GM12891 (cell line): Measurements from ENCODE around the gene ALPG.

Source experiments
- POLR2A ChIP-seq: IDR thresholded peaks from 2 replicates; pipeline ENCODE4 v1.6.1; 2011; ENCODE audit warnings: low read depth, low read length, control low read depth
- POLR2AphosphoS5 ChIP-seq: IDR thresholded peaks from 2 replicates; pipeline ENCODE4 v1.6.1; 2011; ENCODE audit warnings: low read depth, low read length, control low read depth
- POU2F2 ChIP-seq: IDR thresholded peaks from 2 replicates; pipeline ENCODE4 v1.6.1; 2011; ENCODE audit warnings: low read depth, mild to moderate bottlenecking, control low read depth, low read length, moderate library complexity
- SPI1 ChIP-seq: IDR thresholded peaks from 2 replicates; pipeline ENCODE4 v1.6.1; 2011; ENCODE audit warnings: low read depth, low read length, control low read depth
- TAF1 ChIP-seq: IDR thresholded peaks from 2 replicates; pipeline ENCODE4 v1.6.1; 2011; ENCODE audit warnings: low read depth, low read length, control low read depth

DNA sequence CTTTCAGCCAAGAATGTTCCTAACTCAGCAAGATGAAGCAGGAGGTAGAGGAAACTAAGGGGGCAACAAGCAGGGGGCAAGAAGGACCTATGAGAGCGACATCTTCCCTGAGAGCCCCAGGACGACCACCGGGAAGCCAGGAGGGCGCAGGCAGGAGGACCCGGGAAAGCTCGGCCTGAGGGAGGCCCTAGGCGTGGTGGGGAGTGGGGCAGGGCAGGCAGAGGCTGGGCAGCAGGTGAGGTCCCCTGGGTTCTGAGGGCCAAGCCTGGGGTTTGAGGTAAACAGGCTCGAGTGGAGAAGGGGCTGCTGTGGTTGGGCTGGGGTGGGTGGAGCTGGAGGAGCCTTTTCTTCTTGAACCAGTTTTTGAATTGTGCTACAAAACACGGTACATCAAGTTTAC lies 48.0 kb downstream of the ALPG start:
- TF ChIP-seq POLR2A (no peak), POLR2AphosphoS5 (no peak), TAF1 (no peak), POU2F2 (no peak), SPI1 (no peak)
